Large intestine (tissue), 3 donors: ENCODE measurements around the gene OR3A1. TPM values are rescaled to one million over a fixed set of nuclear protein-coding genes. Genes with fewer than 3 reads are reported as not detected.
"Not testable (repeated sequence)": the region's sequence is repeated elsewhere in the genome, so short reads cannot be mapped to it uniquely, and the experiment has no call there.

Experiments used
- DNase-seq, 2 donors: peaks; one replicate each; pipeline versions ENCODE4 v3.0.0 to v3.0.0-alpha.2; 2013
- H3K27ac ChIP-seq: one replicate; pipeline ENCODE4 v1.5.1; 2013; ENCODE audit warnings: low read length
- H3K27me3 ChIP-seq: 2 replicates; pipeline ENCODE4 v1.6.1; 2013; ENCODE audit warnings: low read length; ENCODE audit not compliant: control insufficient read depth, insufficient read depth
- H3K36me3 ChIP-seq: 2 replicates; pipeline ENCODE4 v1.6.1; 2013; ENCODE audit warnings: low read length; ENCODE audit not compliant: control insufficient read depth, insufficient read depth
- H3K4me1 ChIP-seq: one replicate; pipeline ENCODE4 v1.6.1; 2013; ENCODE audit warnings: low read length; ENCODE audit not compliant: control insufficient read depth, insufficient read depth
- H3K4me3 ChIP-seq: one replicate; pipeline ENCODE4 v1.5.1; 2013; ENCODE audit warnings: low read length
- H3K9me3 ChIP-seq: one replicate; pipeline ENCODE4 v1.6.1; 2013; ENCODE audit warnings: mild to moderate bottlenecking, low read depth, low read length, moderate library complexity; ENCODE audit not compliant: control insufficient read depth
- WGBS: methylation state at CpG from one replicate; pipeline ENCODE4 v1.1.5; 2013; ENCODE audit warnings: low lambda C conversion rate; ENCODE audit not compliant: insufficient coverage; 5-methylcytosine and 5-hydroxymethylcytosine counted together
- polyA plus RNA-seq: library from polyadenylated mRNA; unstranded; fragments of 120-200 nt; gene quantifications from one replicate; pipeline ENCODE4 v1.2.1, GENCODE V29; 2013

Gene OR3A1
- polyA plus RNA-seq, 1 donor: not detected

- Histone ChIP-seq H3K4me3 (no peak overlapping the region), H3K36me3 (no peaks in the 10 kb centered on the region), H3K9me3 (no peaks in the 10 kb centered on the region), H3K27ac (no peak overlapping the region), H3K4me1 (no peaks in the 10 kb centered on the region), H3K27me3 (no peaks in the 10 kb centered on the region)
- no peak for DNase-seq
- 84% methylated on average over 3 of the region's 5 CpGs for WGBS
These were observed 26.9 kb downstream of the OR3A1 start for GRCh38 chr17:3271072-3271848.

GRCh38 chr17:3260600-3260999 lies 37.6 kb downstream of the OR3A1 start:
- DNase-seq: no peak
- WGBS: 100% methylated on average over 2 of the region's 13 CpGs
- Histone ChIP-seq H3K27ac (no peak overlapping the region), H3K36me3 (no peaks in the 10 kb centered on the region), H3K4me1 (no peaks in the 10 kb centered on the region), H3K27me3 (peaks cover 2% of the 10 kb centered on the region), H3K4me3 (no peak overlapping the region), H3K9me3 (no peaks in the 10 kb centered on the region)

GRCh38 chr17:3260163-3260562 lies 38.0 kb downstream of the OR3A1 start:
- Histone ChIP-seq H3K36me3 (no peaks in the 10 kb centered on the region), H3K27ac (no peak overlapping the region), H3K4me3 (no peak overlapping the region), H3K27me3 (peaks cover 2% of the 10 kb centered on the region), H3K9me3 (no peaks in the 10 kb centered on the region), H3K4me1 (no peaks in the 10 kb centered on the region)
- DNase-seq: no peak
- no CpG with 5 or more reads among the region's 1 CpG for WGBS

GRCh38 chr17:3256575-3256974 lies 41.6 kb downstream of the OR3A1 start:
- H3K4me3 ChIP-seq: no peak overlapping the region
- WGBS: no CpG with 5 or more reads among the region's 8 CpGs
- H3K27ac ChIP-seq: no peak overlapping the region
- no peaks in the 10 kb centered on the region for H3K4me1 ChIP-seq
- no peaks in the 10 kb centered on the region for H3K9me3 ChIP-seq
- peaks cover 2% of the 10 kb centered on the region for H3K27me3 ChIP-seq
- DNase-seq: no peak
- H3K36me3 ChIP-seq: no peaks in the 10 kb centered on the region

GRCh38 chr17:3249013-3249412 lies 49.1 kb downstream of the OR3A1 start:
- DNase-seq, H3K9me3 ChIP-seq, H3K4me1 ChIP-seq, H3K27ac ChIP-seq, H3K4me3 ChIP-seq, H3K36me3 ChIP-seq, H3K27me3 ChIP-seq: not testable (repeated sequence)
- WGBS: no CpG with 5 or more reads among the region's 2 CpGs

GRCh38 chr17:3244841-3245240 lies 53.3 kb downstream of the OR3A1 start:
- not testable (repeated sequence) for H3K27ac ChIP-seq, H3K4me1 ChIP-seq, H3K27me3 ChIP-seq, H3K36me3 ChIP-seq, H3K9me3 ChIP-seq, DNase-seq, H3K4me3 ChIP-seq
- no CpG with 5 or more reads among the region's 1 CpG for WGBS

GRCh38 chr17:3241044-3241443 lies 57.1 kb downstream of the OR3A1 start:
- H3K4me3 ChIP-seq, H3K27ac ChIP-seq, H3K36me3 ChIP-seq, DNase-seq, H3K9me3 ChIP-seq, H3K27me3 ChIP-seq, H3K4me1 ChIP-seq: not testable (repeated sequence)
- WGBS: no CpG with 5 or more reads among the region's 1 CpG

Other genes starting within 250 kb of the OR3A1 start
- not detected for gene OR1D5, start 234.8 kb downstream of the OR3A1 start, polyA plus RNA-seq
- not detected for gene OR1D2, start 193.9 kb downstream of the OR3A1 start, polyA plus RNA-seq
- not detected for gene OR1G1, start 170.8 kb downstream of the OR3A1 start, polyA plus RNA-seq
- not detected for gene OR1A2, start 100.8 kb downstream of the OR3A1 start, polyA plus RNA-seq
- not detected for gene OR1A1, start 90.7 kb downstream of the OR3A1 start, polyA plus RNA-seq
- 0.06 TPM for gene OR3A2, start 87.9 kb upstream of the OR3A1 start, polyA plus RNA-seq
- gene OR1E1, start 100.0 kb upstream of the OR3A1 start, polyA plus RNA-seq: not detected
- not detected for gene OR3A3, start 113.0 kb upstream of the OR3A1 start, polyA plus RNA-seq
- not detected for gene OR1E2, start 135.5 kb upstream of the OR3A1 start, polyA plus RNA-seq
- gene SPATA22, start 173.5 kb upstream of the OR3A1 start, polyA plus RNA-seq: not detected
- gene ASPA, start 177.6 kb upstream of the OR3A1 start, polyA plus RNA-seq: 0.96 TPM